GM23338 (cell line): ENCODE data around the gene ARAP1. TPM values are rescaled to one million over a fixed set of nuclear protein-coding genes. Genes with fewer than 3 reads are reported as not detected.

Experiments used
- ATAC-seq: fragments of 200-7000 bp; cut with Tn5 transposase; 3 replicates; pipeline ENCODE4 v1.9.1; 2020
- DNase-seq: peaks from one replicate; pipeline ENCODE4 v3.0.0-alpha.2; 2015; ENCODE audit warnings: low spot score
- H2AFZ ChIP-seq: fragments of 200-600 bp; sonication (generic); 2 replicates; pipeline ENCODE4 v1.8.0; 2016; ENCODE audit warnings: antibody characterized with exemption, mild to moderate bottlenecking, moderate library complexity
- H3F3A ChIP-seq: fragments of 200-600 bp; sonication (generic); replicated peaks from 2 replicates; pipeline ENCODE4 v1.8.0; 2017; ENCODE audit warnings: antibody characterized with exemption, mixed run types, low read depth
- H3K27ac ChIP-seq: fragments of 200-600 bp; sonication (generic); 2 replicates; pipeline ENCODE4 v1.6.1; 2016; ENCODE audit warnings: low read depth
- H3K27me3 ChIP-seq: fragments of 200-600 bp; sonication (generic); 2 replicates; pipeline ENCODE4 v1.8.0; 2016; ENCODE audit warnings: mild to moderate bottlenecking, mixed run types, moderate library complexity; ENCODE audit not compliant: insufficient read depth
- H3K36me3 ChIP-seq: fragments of 200-600 bp; sonication (generic); 2 replicates; pipeline ENCODE4 v1.8.0; 2016; ENCODE audit warnings: mild to moderate bottlenecking; ENCODE audit not compliant: insufficient read depth
- H3K4me1 ChIP-seq: fragments of 200-600 bp; sonication (generic); 2 replicates; pipeline ENCODE4 v1.8.0; 2016; ENCODE audit warnings: mild to moderate bottlenecking, moderate library complexity; ENCODE audit not compliant: insufficient read depth
- H3K4me2 ChIP-seq: fragments of 200-600 bp; sonication (generic); 2 replicates; pipeline ENCODE4 v1.7.1; 2017; ENCODE audit warnings: mixed run types
- H3K4me3 ChIP-seq: fragments of 200-600 bp; sonication (generic); 2 replicates; pipeline ENCODE4 v1.6.1; 2016; ENCODE audit warnings: mixed run types
- H3K79me2 ChIP-seq: fragments of 200-600 bp; sonication (generic); replicated peaks from 2 replicates; pipeline ENCODE4 v1.8.0; 2017; ENCODE audit warnings: mild to moderate bottlenecking; ENCODE audit not compliant: insufficient read depth
- H3K9me2 ChIP-seq: fragments of 200-600 bp; sonication (generic); 2 replicates; pipeline ENCODE4 v1.8.0; 2017; ENCODE audit not compliant: insufficient read depth
- H4K20me1 ChIP-seq: fragments of 200-600 bp; sonication (generic); replicated peaks from 2 replicates; pipeline ENCODE4 v1.8.0; 2017; ENCODE audit warnings: mild to moderate bottlenecking; ENCODE audit not compliant: insufficient read depth
- H3K27ac Mint-ChIP-seq: 2 replicates; pipeline ENCODE4 v1.8.0; 2020; ENCODE audit warnings: inconsistent platforms, mild to moderate bottlenecking, moderate library complexity, mixed read lengths
- H3K27me3 Mint-ChIP-seq: 3 replicates; pipeline ENCODE4 v1.8.0; 2022; ENCODE audit warnings: low read depth, mild to moderate bottlenecking, moderate library complexity, mixed read lengths, inconsistent platforms; ENCODE audit not compliant: insufficient read depth, poor library complexity
- H3K36me3 Mint-ChIP-seq: 3 replicates; pipeline ENCODE4 v1.8.0; 2021; ENCODE audit warnings: low read depth, mild to moderate bottlenecking, inconsistent platforms, moderate library complexity, mixed read lengths
- H3K4me1 Mint-ChIP-seq: 3 replicates; pipeline ENCODE4 v1.8.0; 2020; ENCODE audit warnings: mild to moderate bottlenecking, inconsistent platforms, mixed read lengths
- H3K4me3 Mint-ChIP-seq: 3 replicates; pipeline ENCODE4 v1.8.0; 2021; ENCODE audit warnings: moderate library complexity, mild to moderate bottlenecking, inconsistent platforms, mixed read lengths
- H3K9me3 Mint-ChIP-seq: 3 replicates; pipeline ENCODE4 v1.8.0; 2020; ENCODE audit warnings: moderate library complexity, mild to moderate bottlenecking, inconsistent platforms, mixed read lengths
- CREB1 ChIP-seq: fragments of 250-450 bp; sonication (Bioruptor Pico); IDR thresholded peaks from 2 replicates; pipeline ENCODE4 v1.5.0; 2020; ENCODE audit warnings: low read depth, mild to moderate bottlenecking, moderate library complexity
- ETS1 ChIP-seq: IDR thresholded peaks from 2 replicates; pipeline ENCODE4 v1.6.1; 2016; ENCODE audit warnings: antibody characterized with exemption
- JUNB ChIP-seq: IDR thresholded peaks from one replicate; pipeline ENCODE4 v1.6.1; 2016; ENCODE audit warnings: antibody characterized with exemption; ENCODE audit not compliant: unreplicated experiment
- NANOG ChIP-seq: IDR thresholded peaks from 2 replicates; pipeline ENCODE4 v1.6.1; 2016; ENCODE audit warnings: antibody characterized with exemption, borderline replicate concordance
- POLR2AphosphoS5 ChIP-seq: IDR thresholded peaks from 2 replicates; pipeline ENCODE4 v1.6.1; 2016; ENCODE audit warnings: antibody characterized with exemption, low read depth
- STAT1 ChIP-seq: IDR thresholded peaks from one replicate; pipeline ENCODE4 v1.6.1; 2016; ENCODE audit warnings: antibody characterized with exemption; ENCODE audit not compliant: unreplicated experiment
- ZNF331 ChIP-seq: fragments of 250-450 bp; sonication (Bioruptor Pico); IDR thresholded peaks from 2 replicates; pipeline ENCODE4 v1.5.0; 2020; ENCODE audit warnings: low read depth, mild to moderate bottlenecking, moderate library complexity
- ZNF462 ChIP-seq: fragments of 250-450 bp; sonication (Bioruptor Pico); IDR thresholded peaks from 2 replicates; pipeline ENCODE4 v1.5.0; 2020; ENCODE audit warnings: mild to moderate bottlenecking, moderate library complexity
- polyA plus RNA-seq: library from polyadenylated mRNA; unstranded; fragments of >200 nt; fragmentation: Nextera tagmentation; extraction: Ambion mirVana; gene quantifications from 2 replicates; pipeline ENCODE4 v1.2.1, GENCODE V29; 2016
- total RNA-seq: library from RNA; depleted of rRNA; stranded (reverse); fragments of >200 nt; shearing (Covaris generic); gene quantifications from 2 replicates; pipeline ENCODE4 v1.2.3, GENCODE V29; 2014

The ARAP1 gene
- total and polyA plus RNA-seq, 2 experiments from 2014 or later = 24.5 to 116 TPM

GRCh38 chr11:72751116-72752087, 806 bp downstream of the ARAP1 start:
- Mint-ChIP-seq H3K27me3 (peaks cover 20% of the 10 kb centered on the region), H3K27ac (peak overlapping the region; percentile 81; the same call in 1 of the 2 replicates), H3K4me1 (peaks cover 42% of the 10 kb centered on the region), H3K4me3 (peak overlapping the region; percentile 84), H3K36me3 (no peaks in the 10 kb centered on the region; the same call in 1 of the 3 replicates), H3K9me3 (no peaks in the 10 kb centered on the region; the same call in 2 of the 3 replicates)
- Histone ChIP-seq H3K36me3 (no peaks in the 10 kb centered on the region), H3K9me2 (no peaks in the 10 kb centered on the region), H2AFZ (peak overlapping the region; percentile 81; the same call in 1 of the 2 replicates), H3K27ac (no peak overlapping the region; the same call in 1 of the 2 replicates), H3F3A (0 out of 2 replicates have a peak, but pooled peaks cover 5% of the 10 kb centered on the region), H3K4me2 (peak overlapping the region; percentile 97), H4K20me1 (peaks cover 15% of the 10 kb centered on the region), H3K4me3 (peak overlapping the region; percentile 95), H3K27me3 (peaks cover 19% of the 10 kb centered on the region), H3K4me1 (peaks cover 30% of the 10 kb centered on the region), H3K79me2 (peaks cover 47% of the 10 kb centered on the region)
- ATAC-seq (peak; percentile 22), DNase-seq (peak; percentile 52)
- TF ChIP-seq JUNB = no peak
- no peak for TF ChIP-seq ZNF462 (CRISPR knock-in tag)
- no peak for TF ChIP-seq NANOG
- TF ChIP-seq POLR2AphosphoS5 = no peak
- TF ChIP-seq ETS1 = no peak
- no peak for TF ChIP-seq ZNF331 (CRISPR knock-in tag)
- TF ChIP-seq STAT1 = no peak
- no peak for TF ChIP-seq CREB1 (CRISPR knock-in tag)
